ENCODE results near the gene GABBR2. TPM values are rescaled to one million over a fixed set of nuclear protein-coding genes. Genes with fewer than 3 reads are reported as not detected.

The GABBR2 gene
- total RNA-seq, 1 donor from 2014 or later = 0.84 TPM

DNA sequence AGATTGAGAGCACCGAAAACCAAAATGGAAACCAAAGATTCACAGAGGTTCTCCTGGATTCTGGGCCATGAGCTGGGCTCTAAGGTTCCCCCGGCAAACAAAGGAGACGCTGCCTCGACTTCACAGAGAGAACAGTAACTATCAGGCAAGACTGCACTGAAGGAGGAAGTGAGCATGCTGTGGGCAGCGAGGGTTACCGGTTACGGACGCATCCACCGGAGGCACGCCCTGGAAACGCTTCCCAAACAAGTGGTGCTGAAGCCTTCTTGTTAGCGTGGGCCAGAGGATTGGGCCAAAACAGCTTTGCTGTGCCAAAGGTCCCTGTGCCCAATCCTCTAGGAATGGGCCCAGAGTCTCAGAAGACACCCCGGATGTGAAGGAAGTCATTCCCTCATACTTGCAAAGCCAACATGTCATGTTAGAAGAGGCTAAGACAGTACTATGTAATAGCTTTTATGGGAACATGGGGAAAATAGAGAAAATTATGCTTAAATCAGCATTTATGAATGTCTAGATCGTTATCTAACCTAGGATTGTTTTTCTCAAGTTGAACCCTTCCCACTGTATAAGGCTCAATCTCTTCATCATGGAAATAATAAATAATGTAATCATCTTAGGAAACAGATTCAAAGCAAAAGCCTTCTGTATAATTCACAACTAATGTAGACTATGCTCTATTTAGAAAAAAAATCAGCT is 145.4 kb downstream of the GABBR2 start:
- no peaks in the 10 kb centered on the region for H3K9me3 ChIP-seq
- no peak for ATAC-seq
- no peak overlapping the region for H3K27ac ChIP-seq
- no peak for DNase-seq
- TF ChIP-seq, protein P1, sequence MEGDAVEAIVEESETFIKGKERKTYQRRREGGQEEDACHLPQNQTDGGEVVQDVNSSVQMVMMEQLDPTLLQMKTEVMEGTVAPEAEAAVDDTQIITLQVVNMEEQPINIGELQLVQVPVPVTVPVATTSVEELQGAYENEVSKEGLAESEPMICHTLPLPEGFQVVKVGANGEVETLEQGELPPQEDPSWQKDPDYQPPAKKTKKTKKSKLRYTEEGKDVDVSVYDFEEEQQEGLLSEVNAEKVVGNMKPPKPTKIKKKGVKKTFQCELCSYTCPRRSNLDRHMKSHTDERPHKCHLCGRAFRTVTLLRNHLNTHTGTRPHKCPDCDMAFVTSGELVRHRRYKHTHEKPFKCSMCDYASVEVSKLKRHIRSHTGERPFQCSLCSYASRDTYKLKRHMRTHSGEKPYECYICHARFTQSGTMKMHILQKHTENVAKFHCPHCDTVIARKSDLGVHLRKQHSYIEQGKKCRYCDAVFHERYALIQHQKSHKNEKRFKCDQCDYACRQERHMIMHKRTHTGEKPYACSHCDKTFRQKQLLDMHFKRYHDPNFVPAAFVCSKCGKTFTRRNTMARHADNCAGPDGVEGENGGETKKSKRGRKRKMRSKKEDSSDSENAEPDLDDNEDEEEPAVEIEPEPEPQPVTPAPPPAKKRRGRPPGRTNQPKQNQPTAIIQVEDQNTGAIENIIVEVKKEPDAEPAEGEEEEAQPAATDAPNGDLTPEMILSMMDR (IDR thresholded peaks at IDR 0.05) = no peak
- H3K4me3 ChIP-seq = no peak overlapping the region
- no peaks in the 10 kb centered on the region for H3K4me1 ChIP-seq
- intact Hi-C loops (cut with DNase I) = no loop called here
- H3K27me3 ChIP-seq = no peaks in the 10 kb centered on the region
- H3K36me3 ChIP-seq = no peaks in the 10 kb centered on the region

DNA sequence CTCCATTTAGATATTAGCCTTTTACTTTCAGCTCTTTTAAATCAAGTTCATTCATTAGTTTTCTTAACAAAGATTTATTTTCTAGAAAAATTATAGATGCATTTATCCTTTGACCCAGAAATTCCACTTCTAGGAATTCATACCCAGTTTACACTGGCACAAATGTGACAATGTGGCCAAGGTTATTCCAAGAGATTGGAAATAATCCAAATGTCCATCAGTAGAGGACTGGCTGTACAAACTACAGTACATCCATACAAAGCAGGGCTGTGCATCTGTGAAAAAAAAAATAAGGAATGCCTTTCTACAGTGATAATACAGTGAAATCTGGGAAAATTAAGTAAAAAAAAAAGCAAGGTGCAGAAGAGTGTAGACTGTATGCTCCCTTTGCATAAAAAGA is 149.2 kb downstream of the GABBR2 start:
- intact Hi-C loops (cut with DNase I) = no loop called here
- ATAC-seq (no peak), DNase-seq (no peak)
- H3K27me3 ChIP-seq = no peaks in the 10 kb centered on the region
- TF ChIP-seq, protein P1 (IDR thresholded peaks at IDR 0.05) = no peak
- no peak overlapping the region for H3K27ac ChIP-seq
- H3K9me3 ChIP-seq = no peaks in the 10 kb centered on the region
- no peaks in the 10 kb centered on the region for H3K36me3 ChIP-seq
- no peaks in the 10 kb centered on the region for H3K4me1 ChIP-seq
- H3K4me3 ChIP-seq = no peak overlapping the region

DNA sequence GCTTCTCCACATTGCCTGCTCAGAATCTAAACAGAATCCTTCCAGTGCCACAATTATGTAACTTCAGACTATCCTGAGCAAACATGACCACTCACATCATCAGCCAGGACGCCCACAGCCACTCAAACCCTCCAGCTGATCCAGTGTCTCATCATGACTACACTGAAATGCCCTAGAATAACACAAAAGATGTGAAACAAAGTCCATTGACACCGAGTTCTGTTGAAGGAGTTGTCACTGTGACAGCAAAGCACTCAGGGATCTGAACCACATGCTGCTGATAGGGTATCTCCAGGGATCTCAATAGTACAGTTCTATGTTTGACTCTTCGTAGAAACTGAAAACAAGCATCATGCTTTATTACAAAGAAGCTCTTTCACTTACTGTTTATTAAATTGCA is 150.2 kb downstream of the GABBR2 start:
- ATAC-seq (no peak), DNase-seq (no peak)
- Histone ChIP-seq H3K27me3 (no peaks in the 10 kb centered on the region), H3K4me1 (no peaks in the 10 kb centered on the region), H3K27ac (no peak overlapping the region), H3K4me3 (no peak overlapping the region), H3K9me3 (no peaks in the 10 kb centered on the region), H3K36me3 (no peaks in the 10 kb centered on the region)
- TF ChIP-seq, protein P1 (IDR thresholded peaks at IDR 0.05) = no peak
- intact Hi-C loops (cut with DNase I) = no loop called here

DNA sequence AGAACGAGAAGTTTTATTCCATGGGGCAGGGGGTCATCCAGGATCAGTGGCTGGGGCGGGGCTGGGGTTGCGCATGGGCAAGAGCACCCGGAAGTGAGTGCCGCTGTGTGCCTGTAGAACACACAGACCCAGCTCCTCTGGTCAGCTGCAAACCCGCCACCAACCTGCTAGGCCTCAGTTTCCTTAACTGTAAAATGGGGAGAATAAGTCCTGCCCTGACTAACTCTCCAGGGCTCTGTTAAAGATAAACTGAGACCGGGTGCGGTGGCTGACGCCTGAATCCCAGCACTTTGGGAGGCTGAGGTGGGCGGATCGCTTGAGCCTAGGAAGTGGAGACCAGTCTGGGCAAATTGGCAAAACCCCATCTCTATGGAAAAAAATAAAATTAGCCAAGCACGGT is 152.2 kb downstream of the GABBR2 start:
- ATAC-seq (no peak), DNase-seq (no peak)
- Histone ChIP-seq H3K9me3 (no peaks in the 10 kb centered on the region), H3K36me3 (no peaks in the 10 kb centered on the region), H3K27ac (no peak overlapping the region), H3K4me3 (no peak overlapping the region), H3K27me3 (no peaks in the 10 kb centered on the region), H3K4me1 (no peaks in the 10 kb centered on the region)
- intact Hi-C loops (cut with DNase I) = no loop called here
- TF ChIP-seq, protein P1 (IDR thresholded peaks at IDR 0.05) = no peak

DNA sequence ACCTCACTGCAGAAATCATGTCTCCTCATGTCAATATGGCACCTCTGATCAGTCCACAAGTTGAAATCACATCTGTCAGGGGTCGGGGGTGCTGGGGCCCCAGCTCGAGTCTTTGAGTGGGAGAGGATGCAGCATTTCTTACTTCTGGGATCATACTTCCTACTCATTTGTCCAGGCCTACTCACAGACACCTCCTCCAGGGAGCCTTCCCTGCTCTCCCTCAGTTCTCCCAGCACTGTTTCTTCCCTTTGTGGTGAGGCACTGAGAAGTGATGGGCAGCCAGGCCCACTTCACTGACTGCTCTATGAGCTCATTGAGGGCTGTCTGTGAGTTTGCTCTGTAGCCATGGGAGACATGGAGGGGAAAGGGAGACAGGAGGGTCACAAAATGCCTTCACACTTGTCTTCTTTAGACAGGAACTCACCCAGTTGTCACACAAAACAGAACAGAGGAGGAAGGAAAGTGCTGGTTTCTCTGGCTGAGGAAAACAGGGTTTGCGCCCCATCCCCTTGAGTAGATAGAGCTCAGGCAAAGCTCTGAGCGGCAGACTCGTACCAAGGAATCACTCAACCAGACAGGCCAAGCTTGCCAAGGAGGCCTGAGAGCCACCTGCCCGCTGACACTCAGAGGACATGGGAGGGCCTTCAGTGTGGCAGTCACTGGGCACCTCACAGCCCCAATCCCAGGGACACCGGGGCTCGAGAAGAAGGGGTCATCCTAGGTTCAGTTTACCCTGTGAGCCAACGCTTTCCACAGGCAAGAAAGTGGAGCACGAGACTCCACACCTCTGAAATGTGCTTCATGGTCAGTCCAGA is 152.9 kb downstream of the GABBR2 start:
- TF ChIP-seq, protein P1 (IDR thresholded peaks at IDR 0.05) = no peak
- H3K27me3 ChIP-seq = no peaks in the 10 kb centered on the region
- no peaks in the 10 kb centered on the region for H3K9me3 ChIP-seq
- H3K36me3 ChIP-seq = no peaks in the 10 kb centered on the region
- intact Hi-C loops (cut with DNase I) = no loop called here
- H3K27ac ChIP-seq = no peak overlapping the region
- H3K4me1 ChIP-seq = no peaks in the 10 kb centered on the region
- no peak for ATAC-seq
- H3K4me3 ChIP-seq = no peak overlapping the region
- no peak for DNase-seq
